ENCODE results near the gene UQCC2.

Gene UQCC2

DNA sequence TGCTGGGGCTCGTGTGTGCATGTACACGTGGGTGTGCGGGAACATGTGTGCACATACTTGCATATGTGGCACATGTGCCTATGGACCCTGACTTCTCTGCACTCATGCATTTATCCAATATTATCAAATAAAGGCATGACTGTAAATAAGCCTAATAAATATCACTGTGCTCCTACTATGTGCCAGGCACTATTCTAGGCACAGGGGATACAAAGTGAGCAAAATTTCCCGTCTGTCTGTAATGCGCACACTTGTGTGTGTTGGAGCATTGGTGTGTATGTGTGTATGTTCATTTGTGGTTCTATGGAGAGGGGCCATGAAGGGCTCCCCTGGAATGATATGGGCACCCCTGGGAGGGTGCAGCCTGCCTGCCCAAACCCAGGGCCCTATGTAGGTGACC lies 48.5 kb downstream of the UQCC2 start:
- no peak overlapping the region for H3K27ac ChIP-seq
- TF ChIP-seq, protein P1, sequence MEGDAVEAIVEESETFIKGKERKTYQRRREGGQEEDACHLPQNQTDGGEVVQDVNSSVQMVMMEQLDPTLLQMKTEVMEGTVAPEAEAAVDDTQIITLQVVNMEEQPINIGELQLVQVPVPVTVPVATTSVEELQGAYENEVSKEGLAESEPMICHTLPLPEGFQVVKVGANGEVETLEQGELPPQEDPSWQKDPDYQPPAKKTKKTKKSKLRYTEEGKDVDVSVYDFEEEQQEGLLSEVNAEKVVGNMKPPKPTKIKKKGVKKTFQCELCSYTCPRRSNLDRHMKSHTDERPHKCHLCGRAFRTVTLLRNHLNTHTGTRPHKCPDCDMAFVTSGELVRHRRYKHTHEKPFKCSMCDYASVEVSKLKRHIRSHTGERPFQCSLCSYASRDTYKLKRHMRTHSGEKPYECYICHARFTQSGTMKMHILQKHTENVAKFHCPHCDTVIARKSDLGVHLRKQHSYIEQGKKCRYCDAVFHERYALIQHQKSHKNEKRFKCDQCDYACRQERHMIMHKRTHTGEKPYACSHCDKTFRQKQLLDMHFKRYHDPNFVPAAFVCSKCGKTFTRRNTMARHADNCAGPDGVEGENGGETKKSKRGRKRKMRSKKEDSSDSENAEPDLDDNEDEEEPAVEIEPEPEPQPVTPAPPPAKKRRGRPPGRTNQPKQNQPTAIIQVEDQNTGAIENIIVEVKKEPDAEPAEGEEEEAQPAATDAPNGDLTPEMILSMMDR (IDR thresholded peaks at IDR 0.05): no peak
- TF ChIP-seq ZFX (IDR thresholded peaks at IDR 0.05; ENCODE audit: borderline replicate concordance): no peak

DNA sequence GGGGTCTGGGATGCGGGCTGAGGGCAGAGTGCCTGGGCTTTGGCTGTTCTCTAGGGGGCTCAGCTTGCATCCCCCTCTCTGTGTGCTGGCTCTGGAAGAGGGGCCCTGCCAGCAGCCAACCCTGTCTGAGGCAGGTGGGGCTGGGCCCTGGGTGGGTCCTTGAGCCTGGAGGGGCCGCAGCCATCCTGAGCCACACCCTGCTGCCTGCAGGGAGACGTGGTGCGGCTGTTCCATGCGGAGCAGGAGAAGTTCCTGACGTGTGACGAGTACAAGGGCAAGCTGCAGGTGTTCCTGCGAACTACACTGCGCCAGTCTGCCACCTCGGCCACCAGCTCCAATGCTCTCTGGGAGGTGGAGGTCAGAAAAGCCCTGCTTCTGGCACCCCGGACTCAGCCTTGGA lies 49.2 kb downstream of the UQCC2 start:
- H3K27ac ChIP-seq: no peak overlapping the region
- no peak for TF ChIP-seq ZFX (IDR thresholded peaks at IDR 0.05; ENCODE audit: borderline replicate concordance)
- TF ChIP-seq, protein P1 (IDR thresholded peaks at IDR 0.05): no peak

DNA sequence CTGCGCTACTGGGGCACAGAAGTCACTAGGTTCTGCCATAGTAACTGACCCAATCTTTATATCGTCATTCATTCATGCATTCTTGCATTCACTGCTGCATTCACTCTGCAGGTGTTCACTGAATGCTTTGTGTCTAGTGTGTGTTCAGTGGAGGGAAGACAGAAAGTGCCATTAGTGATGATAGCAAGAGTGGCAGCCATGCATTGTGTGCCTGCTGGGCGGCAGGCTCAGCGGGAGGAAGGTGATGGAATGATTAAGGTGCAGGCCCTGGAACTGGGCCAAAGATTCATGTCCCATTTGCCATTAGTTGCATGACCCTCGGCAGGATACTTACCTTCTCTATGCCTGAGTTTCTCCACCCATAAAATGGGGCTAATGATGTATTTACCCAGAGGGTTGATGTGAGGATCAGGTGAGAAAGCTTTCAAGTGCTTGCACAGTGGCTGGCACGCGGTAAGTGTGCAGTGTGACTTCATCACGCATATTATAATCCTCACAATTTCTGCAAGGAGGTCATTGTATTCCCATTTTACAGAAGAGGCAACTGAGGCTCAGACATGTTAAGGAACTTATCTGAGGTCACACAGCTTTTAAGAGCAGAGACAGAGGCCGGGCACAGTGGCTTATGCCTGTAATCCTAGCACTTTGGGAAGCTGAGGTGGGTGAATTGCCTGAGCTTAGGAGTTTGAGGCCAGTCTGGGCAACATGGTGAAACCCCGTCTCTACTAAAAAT lies 50.2 kb downstream of the UQCC2 start:
- H3K27ac ChIP-seq: no peak overlapping the region
- TF ChIP-seq ZFX (IDR thresholded peaks at IDR 0.05; ENCODE audit: borderline replicate concordance): no peak
- TF ChIP-seq, protein P1 (IDR thresholded peaks at IDR 0.05): no peak

DNA sequence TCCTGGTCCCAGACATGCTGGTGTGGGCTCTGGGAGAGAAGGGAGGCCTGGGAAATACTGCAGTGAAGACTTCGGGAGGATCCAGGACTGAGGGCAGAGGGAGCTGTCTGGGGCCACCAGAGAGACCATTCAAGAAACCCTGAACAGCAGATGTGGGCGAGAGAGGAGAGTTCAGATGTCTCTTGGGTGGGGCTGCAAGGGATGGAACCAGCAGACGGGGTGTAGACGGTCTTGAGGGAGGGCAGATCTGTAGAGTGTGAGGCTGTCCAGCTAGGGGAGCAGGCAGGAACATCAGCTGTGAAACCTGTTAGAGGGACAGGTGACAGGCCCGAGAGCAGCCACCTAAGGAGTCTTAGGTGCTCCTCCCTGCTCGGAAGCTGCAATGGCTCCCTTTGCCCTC lies 51.5 kb downstream of the UQCC2 start:
- no peak overlapping the region for H3K27ac ChIP-seq
- no peak for TF ChIP-seq ZFX (IDR thresholded peaks at IDR 0.05; ENCODE audit: borderline replicate concordance)
- TF ChIP-seq, protein P1 (IDR thresholded peaks at IDR 0.05): no peak

DNA sequence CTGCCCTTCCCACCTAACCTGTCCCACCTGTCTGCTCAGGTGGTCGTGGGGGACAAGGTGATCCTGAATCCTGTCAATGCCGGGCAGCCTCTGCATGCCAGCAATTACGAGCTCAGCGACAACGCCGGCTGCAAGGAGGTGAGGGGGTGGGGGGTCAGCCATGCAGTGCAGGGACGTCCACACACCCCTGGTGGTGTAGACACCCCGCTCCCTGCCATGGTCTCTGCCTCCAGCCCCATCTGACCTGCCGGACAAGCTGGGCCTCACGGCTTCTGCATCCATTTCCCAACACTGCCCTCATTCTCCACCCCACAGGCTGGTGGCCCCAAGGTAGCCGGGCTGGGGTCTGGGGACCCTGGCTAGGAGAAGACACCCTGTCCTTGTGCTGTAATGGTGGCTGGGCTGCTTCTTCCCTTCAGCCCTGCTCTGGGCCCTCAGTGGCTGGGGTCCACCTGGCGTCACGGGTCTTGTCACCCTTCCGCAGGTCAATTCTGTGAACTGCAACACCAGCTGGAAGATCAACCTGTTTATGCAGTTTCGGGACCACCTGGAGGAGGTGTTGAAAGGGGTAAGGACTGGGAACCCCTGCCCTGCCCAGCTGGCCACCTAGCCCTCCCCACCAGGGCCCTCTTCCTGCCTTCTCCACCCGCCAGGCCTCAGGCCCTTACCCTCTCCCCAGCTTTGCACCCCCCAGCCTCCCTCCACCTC lies 52.4 kb downstream of the UQCC2 start:
- TF ChIP-seq ZFX (IDR thresholded peaks at IDR 0.05; ENCODE audit: borderline replicate concordance): no peak
- TF ChIP-seq, protein P1 (IDR thresholded peaks at IDR 0.05): no peak
- H3K27ac ChIP-seq: no peak overlapping the region

DNA sequence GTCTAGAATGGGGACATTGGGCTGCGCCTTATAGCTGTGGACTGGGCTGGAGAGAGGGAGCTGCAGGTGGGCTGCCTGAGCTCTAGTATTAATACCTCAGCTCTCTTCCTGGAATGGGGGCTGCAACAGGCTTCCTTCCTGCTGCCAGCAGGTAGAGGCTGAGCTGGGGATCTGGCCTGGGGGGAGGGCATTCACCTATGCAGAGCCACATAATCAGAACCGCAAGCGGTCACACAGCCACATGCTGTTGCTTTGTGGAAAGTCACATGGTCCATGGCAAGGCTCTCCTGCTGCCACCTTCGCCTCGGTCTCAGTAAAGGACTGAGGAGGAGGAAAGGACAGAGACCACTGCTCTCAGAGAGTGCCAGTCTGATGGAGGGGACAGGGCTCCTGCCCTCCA lies 54.7 kb downstream of the UQCC2 start:
- no peak for TF ChIP-seq ZFX (IDR thresholded peaks at IDR 0.05; ENCODE audit: borderline replicate concordance)
- TF ChIP-seq, protein P1 (IDR thresholded peaks at IDR 0.05): no peak
- no peak overlapping the region for H3K27ac ChIP-seq

Data from 22Rv1 (cell line).